ENCODE results near the gene BCCIP.

DNA sequence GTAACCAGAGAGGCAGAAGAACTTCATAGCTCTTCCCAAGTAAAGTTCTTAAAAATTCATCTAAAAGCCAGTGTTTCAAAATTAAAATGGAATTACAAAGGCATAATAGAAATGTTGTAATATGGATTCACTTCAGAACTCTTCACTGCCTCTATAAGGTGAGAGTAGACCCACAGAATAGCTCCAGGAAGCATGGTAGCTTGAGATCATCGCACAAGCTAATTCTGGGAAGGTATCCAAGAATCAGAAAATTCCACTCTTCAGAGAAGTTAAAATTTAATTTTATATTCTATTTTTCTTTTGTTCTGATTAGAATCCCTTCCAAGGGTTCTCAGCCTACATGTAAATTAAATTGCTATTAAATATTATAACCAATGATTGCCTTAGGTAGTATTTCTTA lies 59.2 kb downstream of the BCCIP start:
- TF ChIP-seq POLR2AphosphoS5 (IDR thresholded peaks at IDR 0.05; ENCODE audit: low read depth, low read length) (no peak), TCF7L2 (IDR thresholded peaks at IDR 0.05; ENCODE audit: borderline replicate concordance, extremely low read depth, insufficient read depth, insufficient read length) (no peak), ZFX (IDR thresholded peaks at IDR 0.05) (no peak), POLR2A (IDR thresholded peaks at IDR 0.05; ENCODE audit: borderline replicate concordance, extremely low read depth, insufficient read depth, insufficient read length) (no peak)
- TF ChIP-seq, protein P1, sequence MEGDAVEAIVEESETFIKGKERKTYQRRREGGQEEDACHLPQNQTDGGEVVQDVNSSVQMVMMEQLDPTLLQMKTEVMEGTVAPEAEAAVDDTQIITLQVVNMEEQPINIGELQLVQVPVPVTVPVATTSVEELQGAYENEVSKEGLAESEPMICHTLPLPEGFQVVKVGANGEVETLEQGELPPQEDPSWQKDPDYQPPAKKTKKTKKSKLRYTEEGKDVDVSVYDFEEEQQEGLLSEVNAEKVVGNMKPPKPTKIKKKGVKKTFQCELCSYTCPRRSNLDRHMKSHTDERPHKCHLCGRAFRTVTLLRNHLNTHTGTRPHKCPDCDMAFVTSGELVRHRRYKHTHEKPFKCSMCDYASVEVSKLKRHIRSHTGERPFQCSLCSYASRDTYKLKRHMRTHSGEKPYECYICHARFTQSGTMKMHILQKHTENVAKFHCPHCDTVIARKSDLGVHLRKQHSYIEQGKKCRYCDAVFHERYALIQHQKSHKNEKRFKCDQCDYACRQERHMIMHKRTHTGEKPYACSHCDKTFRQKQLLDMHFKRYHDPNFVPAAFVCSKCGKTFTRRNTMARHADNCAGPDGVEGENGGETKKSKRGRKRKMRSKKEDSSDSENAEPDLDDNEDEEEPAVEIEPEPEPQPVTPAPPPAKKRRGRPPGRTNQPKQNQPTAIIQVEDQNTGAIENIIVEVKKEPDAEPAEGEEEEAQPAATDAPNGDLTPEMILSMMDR (IDR thresholded peaks at IDR 0.05 in 2 of 3, conservative IDR thresholded peaks at IDR 0.05 in 1 of 3; ENCODE audit: borderline replicate concordance in 1 of 3, insufficient read depth in 1 of 3, low read depth in 2 of 3, low read length in 2 of 3): no peak
- TF ChIP-seq, protein P2, sequence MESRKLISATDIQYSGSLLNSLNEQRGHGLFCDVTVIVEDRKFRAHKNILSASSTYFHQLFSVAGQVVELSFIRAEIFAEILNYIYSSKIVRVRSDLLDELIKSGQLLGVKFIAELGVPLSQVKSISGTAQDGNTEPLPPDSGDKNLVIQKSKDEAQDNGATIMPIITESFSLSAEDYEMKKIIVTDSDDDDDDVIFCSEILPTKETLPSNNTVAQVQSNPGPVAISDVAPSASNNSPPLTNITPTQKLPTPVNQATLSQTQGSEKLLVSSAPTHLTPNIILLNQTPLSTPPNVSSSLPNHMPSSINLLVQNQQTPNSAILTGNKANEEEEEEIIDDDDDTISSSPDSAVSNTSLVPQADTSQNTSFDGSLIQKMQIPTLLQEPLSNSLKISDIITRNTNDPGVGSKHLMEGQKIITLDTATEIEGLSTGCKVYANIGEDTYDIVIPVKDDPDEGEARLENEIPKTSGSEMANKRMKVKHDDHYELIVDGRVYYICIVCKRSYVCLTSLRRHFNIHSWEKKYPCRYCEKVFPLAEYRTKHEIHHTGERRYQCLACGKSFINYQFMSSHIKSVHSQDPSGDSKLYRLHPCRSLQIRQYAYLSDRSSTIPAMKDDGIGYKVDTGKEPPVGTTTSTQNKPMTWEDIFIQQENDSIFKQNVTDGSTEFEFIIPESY (IDR thresholded peaks at IDR 0.05; ENCODE audit: extremely low read depth, insufficient replicate concordance, low read length): no peak
- TF ChIP-seq, protein P3, sequence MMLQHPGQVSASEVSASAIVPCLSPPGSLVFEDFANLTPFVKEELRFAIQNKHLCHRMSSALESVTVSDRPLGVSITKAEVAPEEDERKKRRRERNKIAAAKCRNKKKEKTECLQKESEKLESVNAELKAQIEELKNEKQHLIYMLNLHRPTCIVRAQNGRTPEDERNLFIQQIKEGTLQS (IDR thresholded peaks at IDR 0.05): no peak
- TF ChIP-seq, protein P4, sequence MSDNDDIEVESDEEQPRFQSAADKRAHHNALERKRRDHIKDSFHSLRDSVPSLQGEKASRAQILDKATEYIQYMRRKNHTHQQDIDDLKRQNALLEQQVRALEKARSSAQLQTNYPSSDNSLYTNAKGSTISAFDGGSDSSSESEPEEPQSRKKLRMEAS (IDR thresholded peaks at IDR 0.05): no peak

Measured in HCT116 (cell line).